ENCODE results near the gene KRTAP22-1. TPM values are rescaled to one million over a fixed set of nuclear protein-coding genes. Genes with fewer than 3 reads are reported as not detected.

Gene KRTAP22-1
- not detected in 2 replicates for total RNA-seq

DNA sequence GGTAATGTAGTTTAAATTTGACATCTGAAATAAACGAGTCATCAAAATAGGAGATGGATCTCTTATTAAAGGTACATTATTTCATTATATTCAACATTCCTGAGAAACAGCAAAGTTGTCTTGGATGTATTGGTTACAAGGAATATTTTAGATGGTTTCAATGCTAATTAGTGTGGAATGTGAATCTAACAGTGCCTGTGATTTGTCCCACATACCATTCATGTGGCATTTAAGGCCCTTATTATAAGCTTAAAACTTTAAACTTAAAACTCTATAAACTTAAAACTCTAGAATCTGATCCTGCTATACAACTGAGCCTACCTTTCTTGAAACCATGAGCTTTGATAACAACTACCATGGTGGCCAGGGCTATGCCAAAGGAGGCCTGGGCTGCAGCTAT, at the start of gene KRTAP22-1:
Gene KRTAP22-1, plus strand, starts transcription at position 301 of the 400 bp plus-strand sequence.

GRCh38 chr21:30561264-30561895, 39.5 kb upstream of the KRTAP22-1 start, which contains the start of gene KRTAP19-7:
TSS of gene KRTAP19-7 (minus strand) at chr21:30561314. CDS start at chr21:30561289, 25 bp downstream.

GRCh38 chr21:30590297-30590696, 10.6 kb upstream of the KRTAP22-1 start, which contains the start of gene KRTAP22-2:
TSS of gene KRTAP22-2 (minus strand) at chr21:30590397.

GRCh38 chr21:30592140-30592539, 8.7 kb upstream of the KRTAP22-1 start, which contains the start of gene KRTAP6-3:
TSS of gene KRTAP6-3 (plus strand) at chr21:30592440. CDS start at chr21:30592446, 6 bp downstream.

GRCh38 chr21:30598802-30599201, 2.1 kb upstream of the KRTAP22-1 start, which contains the start of gene KRTAP6-2:
TSS of gene KRTAP6-2 (minus strand) at chr21:30598902. CDS start at chr21:30598874, 28 bp downstream.

GRCh38 chr21:30613836-30614235, 12.9 kb downstream of the KRTAP22-1 start, which contains the start of gene KRTAP6-1:
TSS of gene KRTAP6-1 (minus strand) at chr21:30613930. CDS start at chr21:30613904, 26 bp downstream.

DNA sequence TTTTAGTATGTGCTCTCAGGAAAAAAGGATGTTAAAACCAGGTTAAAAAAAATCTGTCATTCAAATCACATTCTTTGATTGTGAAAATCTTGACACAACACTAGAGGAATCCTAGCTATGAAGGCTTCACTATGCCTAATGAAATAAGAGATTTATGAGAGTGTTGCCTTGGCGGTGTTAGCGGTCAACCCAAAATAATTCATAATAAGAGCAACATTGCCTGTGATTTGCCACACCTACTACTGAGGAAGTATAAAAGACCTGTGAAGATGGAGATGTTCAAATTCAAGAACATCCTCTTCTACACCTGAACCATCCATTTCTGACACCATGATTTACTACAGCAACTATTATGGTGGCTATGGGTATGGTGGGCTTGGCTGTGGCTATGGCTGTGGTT, 15.2 kb downstream of the KRTAP22-1 start, which contains the start of gene KRTAP20-1:
Gene KRTAP20-1, plus strand, starts transcription at position 301 of the 400 bp plus-strand sequence. Its CDS starts 30 bp downstream, at position 331.

GRCh38 chr21:30620522-30620921, 19.6 kb downstream of the KRTAP22-1 start, which contains the start of gene KRTAP20-4:
TSS of gene KRTAP20-4 (plus strand) at chr21:30620627.

GRCh38 chr21:30634906-30635305, 34.0 kb downstream of the KRTAP22-1 start, which contains the start of gene KRTAP20-2:
TSS of gene KRTAP20-2 (plus strand) at chr21:30635206. CDS start at chr21:30635264, 58 bp downstream.

GRCh38 chr21:30642564-30642963, 41.7 kb downstream of the KRTAP22-1 start, which contains the start of gene KRTAP20-3:
TSS of gene KRTAP20-3 (plus strand) at chr21:30642864.

Other genes starting within 250 kb of the KRTAP22-1 start
- not detected in 2 replicates for gene KRTAP13-2, start 228.8 kb upstream of the KRTAP22-1 start, total RNA-seq
- not detected in 2 replicates for gene KRTAP13-1, start 205.1 kb upstream of the KRTAP22-1 start, total RNA-seq
- gene KRTAP13-3, start 175.2 kb upstream of the KRTAP22-1 start, total RNA-seq, result not detected in 2 replicates
- gene KRTAP13-4, start 170.9 kb upstream of the KRTAP22-1 start, total RNA-seq, result not detected in 2 replicates
- not detected in 2 replicates for gene KRTAP15-1, start 160.8 kb upstream of the KRTAP22-1 start, total RNA-seq
- gene KRTAP19-1, start 120.7 kb upstream of the KRTAP22-1 start, total RNA-seq, result not detected in 2 replicates
- gene KRTAP19-2, start 113.7 kb upstream of the KRTAP22-1 start, total RNA-seq, result not detected in 2 replicates
- not detected in 2 replicates for gene KRTAP19-3, start 109.1 kb upstream of the KRTAP22-1 start, total RNA-seq
- not detected in 2 replicates for gene KRTAP19-4, start 103.9 kb upstream of the KRTAP22-1 start, total RNA-seq
- not detected in 2 replicates for gene KRTAP19-5, start 98.9 kb upstream of the KRTAP22-1 start, total RNA-seq
- not detected in 2 replicates for gene KRTAP19-6, start 59.2 kb upstream of the KRTAP22-1 start, total RNA-seq
- gene KRTAP19-7, start 39.8 kb upstream of the KRTAP22-1 start, total RNA-seq, result not detected in 2 replicates
- gene KRTAP22-2, start 10.7 kb upstream of the KRTAP22-1 start, total RNA-seq, result not detected in 2 replicates
- gene KRTAP6-3, start 8.6 kb upstream of the KRTAP22-1 start, total RNA-seq, result not detected in 2 replicates
- not detected in 2 replicates for gene KRTAP6-2, start 2.2 kb upstream of the KRTAP22-1 start, total RNA-seq
- gene KRTAP6-1, start 12.8 kb downstream of the KRTAP22-1 start, total RNA-seq, result not detected in 2 replicates
- not detected in 2 replicates for gene KRTAP20-1, start 15.3 kb downstream of the KRTAP22-1 start, total RNA-seq
- gene KRTAP20-4, start 19.5 kb downstream of the KRTAP22-1 start, total RNA-seq, result not detected in 2 replicates
- gene KRTAP20-2, start 34.1 kb downstream of the KRTAP22-1 start, total RNA-seq, result not detected in 2 replicates
- not detected in 2 replicates for gene KRTAP20-3, start 41.8 kb downstream of the KRTAP22-1 start, total RNA-seq
- not detected in 2 replicates for gene KRTAP21-3, start 117.7 kb downstream of the KRTAP22-1 start, total RNA-seq
- gene KRTAP21-2, start 146.2 kb downstream of the KRTAP22-1 start, total RNA-seq, result not detected in 2 replicates
- gene KRTAP21-1, start 154.3 kb downstream of the KRTAP22-1 start, total RNA-seq, result not detected in 2 replicates
- not detected in 2 replicates for gene KRTAP8-1, start 212.2 kb downstream of the KRTAP22-1 start, total RNA-seq
- gene KRTAP7-1, start 228.7 kb downstream of the KRTAP22-1 start, total RNA-seq, result not detected in 2 replicates

All from aortic smooth muscle cell (primary cell).